Adrenal gland (tissue), 5 donors: ENCODE results near the gene NSD1.

Source experiments
- CTCF ChIP-seq, 6 experiments: fragments of 450-650 bp in 4 of 6; fragments of 200-600 bp in 2 of 6; sonication (generic) in 1 of 6; IDR thresholded peaks; 1 replicate in 5 of 6; 2 replicates in 1 of 6; pipeline versions ENCODE4 v1.5.1 to v1.8.0; 2016 to 2021; ENCODE audit warnings: antibody characterized with exemption in 6 of 6, mild to moderate bottlenecking in 2 of 6, moderate library complexity in 1 of 6
- POLR2A ChIP-seq, 2 donors: fragments of 450-650 bp; IDR thresholded peaks; one replicate each; pipeline ENCODE4 v1.6.1; 2017; ENCODE audit warnings: antibody characterized with exemption in 2 of 2, mild to moderate bottlenecking in 2 of 2, moderate library complexity in 1 of 2
- donor health status: DM: no; HTN: no; CAD: no.

GRCh38 chr5:177122566-177122965, 11.0 kb upstream of the NSD1 start:
- TF ChIP-seq POLR2A (IDR thresholded peaks at IDR 0.05) (no peak), CTCF (IDR thresholded peaks at IDR 0.05) (no peak)
